ENCODE data around the gene GABRG3.
"Not testable (repeated sequence)": the region's sequence is repeated elsewhere in the genome, so short reads cannot be mapped to it uniquely, and the experiment has no call there.

The GABRG3 gene

GRCh38 chr15:27358751-27359434, 387.9 kb downstream of the GABRG3 start:
- no peak for DNase-seq

GRCh38 chr15:27359586-27359985, 388.6 kb downstream of the GABRG3 start:
- no peak for DNase-seq

- no peak for DNase-seq
Measured at GRCh38 chr15:27360316-27360715, 389.3 kb downstream of the GABRG3 start.

GRCh38 chr15:27361438-27361837, 390.5 kb downstream of the GABRG3 start:
- no peak for DNase-seq

- DNase-seq, result no peak
Measured at GRCh38 chr15:27365456-27365855, 394.5 kb downstream of the GABRG3 start.

GRCh38 chr15:27377391-27377790, 406.4 kb downstream of the GABRG3 start:
- not testable (repeated sequence) for DNase-seq

GRCh38 chr15:27382361-27383025, 411.5 kb downstream of the GABRG3 start:
- no peak for DNase-seq

- DNase-seq, result no peak
Measured at GRCh38 chr15:27383726-27384125, 412.7 kb downstream of the GABRG3 start.

GRCh38 chr15:27392163-27392562, 421.2 kb downstream of the GABRG3 start:
- DNase-seq, result no peak

- no peak for DNase-seq
Measured at GRCh38 chr15:27396521-27396920, 425.5 kb downstream of the GABRG3 start.

- DNase-seq, result no peak
Measured at GRCh38 chr15:27396996-27397395, 426.0 kb downstream of the GABRG3 start.

- DNase-seq, result no peak
Measured at GRCh38 chr15:27398631-27399161, 427.7 kb downstream of the GABRG3 start.

- DNase-seq, result no peak
Measured at GRCh38 chr15:27399241-27399640, 428.3 kb downstream of the GABRG3 start.

GRCh38 chr15:27401471-27401870, 430.5 kb downstream of the GABRG3 start:
- DNase-seq, result no peak

GRCh38 chr15:27408428-27408827, 437.4 kb downstream of the GABRG3 start:
- DNase-seq, result no peak

- DNase-seq, result no peak
Measured at GRCh38 chr15:27410996-27411605, 440.1 kb downstream of the GABRG3 start.

- DNase-seq, result no peak
Measured at GRCh38 chr15:27412415-27412814, 441.4 kb downstream of the GABRG3 start.

GRCh38 chr15:27414168-27414870, 443.3 kb downstream of the GABRG3 start:
- no peak for DNase-seq

- no peak for DNase-seq
Measured at GRCh38 chr15:27418726-27419125, 447.7 kb downstream of the GABRG3 start.

GRCh38 chr15:27422997-27423396, 452.0 kb downstream of the GABRG3 start:
- DNase-seq, result no peak

- no peak for DNase-seq
Measured at GRCh38 chr15:27426805-27427204, 455.8 kb downstream of the GABRG3 start.

GRCh38 chr15:27427276-27427675, 456.3 kb downstream of the GABRG3 start:
- DNase-seq, result no peak

- no peak for DNase-seq
Measured at GRCh38 chr15:27428151-27428550, 457.2 kb downstream of the GABRG3 start.
